Raji (cell line): ENCODE results near the gene WWC1.

Experiments used
- POLR2A ChIP-seq: IDR thresholded peaks from 2 replicates; pipeline ENCODE4 v1.6.1; 2011; ENCODE audit warnings: low read depth, low read length, control low read depth; ENCODE audit not compliant: insufficient read depth

Gene WWC1

GRCh38 chr5:168300326-168301182 is 9.1 kb downstream of the WWC1 start:
- TF ChIP-seq POLR2A = no peak

- TF ChIP-seq POLR2A = no peak
Observed at GRCh38 chr5:168301593-168302390, 10.3 kb downstream of the WWC1 start.

GRCh38 chr5:168302785-168303184 is 11.3 kb downstream of the WWC1 start:
- TF ChIP-seq POLR2A = no peak

GRCh38 chr5:168303393-168304025 is 12.1 kb downstream of the WWC1 start:
- no peak for TF ChIP-seq POLR2A

- no peak for TF ChIP-seq POLR2A
Observed at GRCh38 chr5:168304349-168304748, 12.9 kb downstream of the WWC1 start.

- no peak for TF ChIP-seq POLR2A
Observed at GRCh38 chr5:168305281-168305680, 13.8 kb downstream of the WWC1 start.

- no peak for TF ChIP-seq POLR2A
Observed at GRCh38 chr5:168307022-168307421, 15.6 kb downstream of the WWC1 start.

- no peak for TF ChIP-seq POLR2A
Observed at GRCh38 chr5:168307925-168308584, 16.6 kb downstream of the WWC1 start.

GRCh38 chr5:168308976-168309598 is 17.6 kb downstream of the WWC1 start:
- TF ChIP-seq POLR2A = no peak

- no peak for TF ChIP-seq POLR2A
Observed at GRCh38 chr5:168311061-168311566, 19.7 kb downstream of the WWC1 start.

GRCh38 chr5:168312606-168313295 is 21.3 kb downstream of the WWC1 start:
- no peak for TF ChIP-seq POLR2A

GRCh38 chr5:168313596-168314204 is 22.3 kb downstream of the WWC1 start:
- TF ChIP-seq POLR2A = no peak

GRCh38 chr5:168314735-168315411 is 23.4 kb downstream of the WWC1 start:
- TF ChIP-seq POLR2A = no peak
